B cell (primary cell): ENCODE data around the gene ZNF423. TPM values are rescaled to one million over a fixed set of nuclear protein-coding genes. Genes with fewer than 3 reads are reported as not detected.

Source experiments
- ATAC-seq: fragments of 200-7000 bp; cut with Tn5 transposase; one replicate; pipeline ENCODE4 v1.10.0; 2021; ENCODE audit warnings: low read depth, mild to moderate bottlenecking, moderate number of reproducible peaks, moderate library complexity
- CTCF ChIA-PET: fragments of 350-600 bp; sonication (Branson Sonifier 250); formaldehyde crosslinking; loops from one replicate; lab custom pipeline; 2021; ENCODE audit warnings: antibody characterized with exemption, inconsistent platforms; lab: Charles Lee
- POLR2A ChIA-PET: fragments of 350-600 bp; sonication (Branson Sonifier 250); formaldehyde crosslinking; loops from one replicate; lab custom pipeline; 2021; ENCODE audit warnings: antibody characterized with exemption; lab: Charles Lee
- DNase-seq: peaks from one replicate; pipeline ENCODE4 v3.0.0; 2013
- H2AFZ ChIP-seq: 2 replicates; pipeline ENCODE4 v1.6.1; 2012; ENCODE audit warnings: mild to moderate bottlenecking, low read depth, low read length; ENCODE audit not compliant: insufficient read depth, poor library complexity, severe bottlenecking
- H3K27ac ChIP-seq, 2 donors: 1 replicate in 1 of 2; 2 replicates in 1 of 2; pipeline ENCODE4 v1.5.1; 2012 to 2013; ENCODE audit warnings: low read length in 2 of 2, mild to moderate bottlenecking in 2 of 2, moderate library complexity in 1 of 2
- H3K27me3 ChIP-seq, 4 experiments: fragments of 200-600 bp in 1 of 4; sonication (generic) in 1 of 4; replicated peaks in 1 of 4; 1 replicate in 2 of 4; 2 replicates in 2 of 4; pipeline versions ENCODE4 v1.6.1 to v1.7.0; 2013 to 2016; ENCODE audit warnings: low read length in 3 of 4, mild to moderate bottlenecking in 2 of 4, mixed read lengths in 1 of 4, moderate library complexity in 1 of 4; ENCODE audit not compliant: insufficient read depth in 4 of 4, control insufficient read depth in 3 of 4; ENCODE audit errors: control extremely low read depth in 1 of 4
- H3K36me3 ChIP-seq, 2 experiments: replicated peaks in 1 of 2; 1 replicate in 1 of 2; 2 replicates in 1 of 2; pipeline versions ENCODE4 v1.6.1 to v1.7.1; 2013; ENCODE audit warnings: low read length in 1 of 2; ENCODE audit not compliant: insufficient read depth in 2 of 2, control insufficient read depth in 1 of 2; ENCODE audit errors: control extremely low read depth in 1 of 2, extremely low read depth in 1 of 2
- H3K4me1 ChIP-seq, 2 donors: fragments of 200-600 bp in 1 of 2; sonication (generic) in 1 of 2; 1 replicate in 1 of 2; 2 replicates in 1 of 2; pipeline versions ENCODE4 v1.5.1 to v1.6.1; 2013 to 2017; ENCODE audit warnings: low read length in 2 of 2; ENCODE audit not compliant: control insufficient read depth in 2 of 2, insufficient read depth in 2 of 2
- H3K4me2 ChIP-seq: replicated peaks from 2 replicates; pipeline ENCODE3; 2012; ENCODE audit warnings: mild to moderate bottlenecking, low read depth, low read length; ENCODE audit not compliant: poor library complexity, severe bottlenecking
- H3K4me3 ChIP-seq, 5 experiments: fragments of 200-600 bp in 1 of 5; sonication (generic) in 1 of 5; 1 replicate in 3 of 5; 2 replicates in 2 of 5; pipeline versions ENCODE4 v1.5.1 to v1.7.0; 2011 to 2016; ENCODE audit warnings: low read length in 4 of 5, mild to moderate bottlenecking in 4 of 5, low read depth in 2 of 5, control low read depth in 1 of 5, moderate library complexity in 1 of 5; ENCODE audit not compliant: insufficient read depth in 1 of 5; ENCODE audit errors: control extremely low read depth in 1 of 5, extremely low read depth in 1 of 5
- H3K79me2 ChIP-seq: fragments of 200-600 bp; sonication (generic); one replicate; pipeline ENCODE4 v1.6.0; 2016; ENCODE audit warnings: low read length; ENCODE audit not compliant: control insufficient read depth, insufficient read depth
- H3K9ac ChIP-seq: fragments of 200-600 bp; sonication (generic); 2 replicates; pipeline ENCODE4 v1.6.1; 2017; ENCODE audit warnings: mild to moderate bottlenecking, low read length, moderate library complexity
- H3K9me3 ChIP-seq, 3 donors: one replicate each; pipeline versions ENCODE4 v1.6.1 to v1.7.1; 2013; ENCODE audit warnings: low read length in 2 of 3; ENCODE audit not compliant: control insufficient read depth in 2 of 3, insufficient read depth in 1 of 3; ENCODE audit errors: control extremely low read depth in 1 of 3
- H4K20me1 ChIP-seq: 2 replicates; pipeline ENCODE4 v1.6.0; 2012; ENCODE audit warnings: mild to moderate bottlenecking, low read length; ENCODE audit not compliant: insufficient read depth, control insufficient read depth, poor library complexity, severe bottlenecking
- H3K27ac Mint-ChIP-seq: one replicate; pipeline ENCODE4 v1.8.0; 2021; ENCODE audit warnings: mixed read lengths
- H3K27me3 Mint-ChIP-seq: one replicate; pipeline ENCODE4 v1.8.0; 2021; ENCODE audit warnings: mixed read lengths
- H3K4me1 Mint-ChIP-seq: one replicate; pipeline ENCODE4 v1.8.0; 2021; ENCODE audit warnings: mixed read lengths
- H3K4me3 Mint-ChIP-seq: one replicate; pipeline ENCODE4 v1.8.0; 2021; ENCODE audit warnings: mixed read lengths
- H3K9me3 Mint-ChIP-seq: one replicate; pipeline ENCODE4 v1.8.0; 2022; ENCODE audit warnings: mixed read lengths; ENCODE audit not compliant: insufficient read depth
- CTCF ChIP-seq: fragments of 200-600 bp; IDR thresholded peaks from one replicate; pipeline ENCODE4 v1.8.0; 2022; ENCODE audit warnings: antibody characterized with exemption, mild to moderate bottlenecking
- EZH2 ChIP-seq: IDR thresholded peaks from 2 replicates; pipeline ENCODE4 v1.6.1; 2012; ENCODE audit warnings: borderline replicate concordance, low read depth, mild to moderate bottlenecking, moderate library complexity, low read length; ENCODE audit not compliant: insufficient read depth, poor library complexity, severe bottlenecking
- WGBS: methylation state at CpG from one replicate; pipeline ENCODE4 v1.1.5; 2013; ENCODE audit warnings: missing lambda C conversion rate; ENCODE audit not compliant: insufficient coverage; 5-methylcytosine and 5-hydroxymethylcytosine counted together
- intact Hi-C: fragments of 100-400 bp; cut with micrococcal nuclease; formaldehyde crosslinking; loops from one replicate; pipeline ENCODE4 v1.10.0; 2022
- polyA plus RNA-seq: library from polyadenylated mRNA; depleted of rRNA; stranded (reverse); fragments of >200 nt; gene quantifications from 2 replicates; pipeline ENCODE4 v1.2.3, GENCODE V29; 2012
- total RNA-seq, 2 donors: library from RNA; stranded (reverse); fragments of 120-200 nt in 1 of 2; gene quantifications; 1 replicate in 1 of 2; 2 replicates in 1 of 2; pipeline versions ENCODE4 v1.2.3 to v1.2.4, GENCODE V29; 2013 to 2022

The ZNF423 gene
- total and polyA plus RNA-seq, 2 donors (not counting 1 experiment from before 2014, with no cell fraction given) = not detected

- Histone ChIP-seq H3K27ac (no peak overlapping the region), H3K9me3 (no peaks in the 10 kb centered on the region), H2AFZ (no peak overlapping the region), H3K4me2 (no peak overlapping the region), H4K20me1 (no peaks in the 10 kb centered on the region), H3K27me3 (peaks cover 0 to 3% (median 0%) of the 10 kb centered on the region in 4 experiments), H3K4me3 (no peak overlapping the region), H3K79me2 (no peaks in the 10 kb centered on the region), H3K4me1 (peaks cover 6 to 10% of the 10 kb centered on the region in 2 donors), H3K9ac (no peak overlapping the region), H3K36me3 (no peaks in the 10 kb centered on the region)
- CTCF ChIA-PET = no interaction called here
- 96% methylated on average over 10 of the region's 11 CpGs for WGBS
- intact Hi-C loops = no loop called here
- Mint-ChIP-seq H3K4me3 (no peak overlapping the region), H3K27ac (no peak overlapping the region), H3K9me3 (no peaks in the 10 kb centered on the region), H3K4me1 (no peaks in the 10 kb centered on the region), H3K27me3 (no peaks in the 10 kb centered on the region)
- no peak for TF ChIP-seq EZH2
- no peak for TF ChIP-seq CTCF
- ATAC-seq = no peak
- POLR2A ChIA-PET = no interaction called here
- no peak for DNase-seq
Measured at GRCh38 chr16:49474741-49475140, 381.2 kb downstream of the ZNF423 start.

GRCh38 chr16:49473773-49474172, 382.1 kb downstream of the ZNF423 start:
- Mint-ChIP-seq H3K27ac (no peak overlapping the region), H3K9me3 (no peaks in the 10 kb centered on the region), H3K4me1 (peaks cover 5% of the 10 kb centered on the region), H3K27me3 (no peaks in the 10 kb centered on the region), H3K4me3 (no peak overlapping the region)
- Histone ChIP-seq H3K36me3 (no peaks in the 10 kb centered on the region), H3K27ac (no peak overlapping the region), H3K4me3 (no peak overlapping the region), H3K27me3 (peaks cover 0 to 3% (median 0%) of the 10 kb centered on the region in 4 experiments), H3K9ac (no peak overlapping the region), H3K79me2 (no peaks in the 10 kb centered on the region), H3K4me1 (peaks cover 10 to 16% of the 10 kb centered on the region in 2 donors), H3K9me3 (no peaks in the 10 kb centered on the region), H3K4me2 (no peak overlapping the region), H2AFZ (no peak overlapping the region), H4K20me1 (no peaks in the 10 kb centered on the region)
- TF ChIP-seq CTCF (no peak), EZH2 (no peak)
- intact Hi-C loops = no loop called here
- CTCF ChIA-PET = no interaction called here
- POLR2A ChIA-PET = no interaction called here
- ATAC-seq = no peak
- 86% methylated on average over 1 of the region's 5 CpGs for WGBS
- no peak for DNase-seq
